ENCODE measurements around the gene NEGR1.

Gene NEGR1

DNA sequence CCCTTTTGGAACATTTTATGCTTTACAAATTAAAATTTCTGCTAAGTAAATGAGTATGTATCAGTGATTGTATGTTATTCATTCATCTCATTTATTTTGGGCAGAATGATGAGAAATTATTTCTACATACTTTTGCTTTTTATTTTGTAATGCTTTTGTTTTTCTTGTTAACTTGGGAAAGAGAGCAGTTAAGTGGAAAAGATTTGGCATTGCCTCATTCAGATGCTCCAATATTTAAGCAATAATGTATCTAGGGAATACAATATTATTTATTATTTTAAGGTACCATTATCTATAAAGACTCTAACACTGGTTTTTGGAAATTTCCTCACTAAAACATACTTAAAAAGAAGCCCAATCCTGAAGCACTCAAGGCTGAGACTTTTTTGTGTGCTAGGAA lies 431.8 kb downstream of the NEGR1 start:
- no peak for DNase-seq (ENCODE audit: low read depth)

GRCh38 chr1:71843012-71843411 lies 439.3 kb downstream of the NEGR1 start:
- no peak for DNase-seq (ENCODE audit: low read depth)

DNA sequence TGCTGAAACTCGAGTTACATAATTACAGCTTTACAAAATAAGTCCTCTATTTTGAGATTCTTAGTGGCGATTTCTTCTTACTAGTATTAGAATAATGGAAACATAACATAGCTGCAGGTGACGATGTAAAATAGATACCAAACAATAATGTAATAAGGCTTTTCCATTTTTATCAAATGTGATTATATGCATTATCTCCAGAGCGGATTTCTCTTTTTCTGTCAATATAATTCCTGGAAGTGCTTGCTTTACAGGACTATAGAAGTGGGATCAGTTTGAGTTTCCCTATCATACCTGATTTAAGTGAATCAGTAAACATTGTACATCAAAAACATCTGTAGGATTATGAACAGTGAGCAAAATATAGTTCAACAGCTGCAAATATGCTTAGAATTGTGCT lies 442.5 kb downstream of the NEGR1 start:
- DNase-seq (ENCODE audit: low read depth): no peak

DNA sequence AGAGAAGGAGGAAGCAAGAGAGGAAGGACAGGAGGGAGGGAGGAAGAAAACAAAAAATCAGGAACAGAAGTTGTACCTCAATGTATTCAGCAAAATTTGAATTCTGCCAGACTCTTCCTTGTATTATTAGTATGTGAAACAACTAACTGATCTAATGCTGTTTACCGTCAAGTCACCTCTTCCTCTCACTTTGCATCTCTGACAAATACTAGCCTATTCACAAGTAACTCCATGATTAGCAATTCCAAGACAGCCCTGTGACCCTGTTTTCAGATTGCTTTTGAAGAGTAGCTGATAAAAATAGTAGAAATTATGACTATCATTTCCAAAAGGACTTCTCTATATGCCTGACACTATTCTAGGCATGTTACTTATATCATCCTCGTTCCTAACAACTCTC lies 445.4 kb downstream of the NEGR1 start:
- no peak for DNase-seq (ENCODE audit: low read depth)

DNA sequence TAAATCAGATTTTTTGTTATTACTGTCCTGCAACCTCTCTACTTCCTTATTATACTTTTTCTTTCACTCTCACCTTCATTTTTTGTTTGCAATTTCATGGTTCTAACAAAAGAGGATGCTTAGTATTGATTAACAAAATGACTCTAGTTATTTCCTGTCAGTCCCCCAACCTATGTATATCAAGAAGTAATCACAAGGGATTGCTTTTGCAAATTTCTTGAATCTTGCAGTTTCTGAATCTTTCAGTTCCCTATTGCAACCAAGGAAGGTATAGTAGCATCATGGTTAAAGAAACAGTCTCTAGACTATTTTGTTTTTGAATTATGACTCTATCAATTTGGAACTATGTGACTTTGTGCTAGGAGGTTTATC lies 446.9 kb downstream of the NEGR1 start:
- DNase-seq (ENCODE audit: low read depth): no peak

- DNase-seq (ENCODE audit: low read depth): no peak
These were observed 447.5 kb downstream of the NEGR1 start for GRCh38 chr1:71834601-71835441.

- no peak for DNase-seq (ENCODE audit: low read depth)
These were observed 450.7 kb downstream of the NEGR1 start for GRCh38 chr1:71831646-71832045.

DNA sequence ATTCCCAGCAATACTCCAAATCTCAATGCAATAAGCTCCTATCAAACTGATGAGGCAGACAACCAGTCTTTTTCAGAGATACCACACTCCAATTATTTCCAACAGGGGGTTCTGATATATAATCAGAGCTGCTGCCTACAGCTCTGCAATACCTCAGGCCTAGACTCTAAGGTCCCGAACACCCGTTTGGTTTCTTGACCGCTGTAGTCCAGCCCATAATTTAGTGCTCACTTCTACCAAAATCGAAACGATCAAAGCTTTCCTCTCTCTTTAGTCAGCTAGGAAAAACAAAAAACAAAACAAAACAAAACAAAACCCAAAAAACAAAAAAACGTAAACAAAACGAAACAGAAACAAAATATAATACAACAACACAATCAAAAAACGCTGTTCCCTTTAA lies 453.0 kb downstream of the NEGR1 start:
- no peak for DNase-seq (ENCODE audit: low read depth)

DNA sequence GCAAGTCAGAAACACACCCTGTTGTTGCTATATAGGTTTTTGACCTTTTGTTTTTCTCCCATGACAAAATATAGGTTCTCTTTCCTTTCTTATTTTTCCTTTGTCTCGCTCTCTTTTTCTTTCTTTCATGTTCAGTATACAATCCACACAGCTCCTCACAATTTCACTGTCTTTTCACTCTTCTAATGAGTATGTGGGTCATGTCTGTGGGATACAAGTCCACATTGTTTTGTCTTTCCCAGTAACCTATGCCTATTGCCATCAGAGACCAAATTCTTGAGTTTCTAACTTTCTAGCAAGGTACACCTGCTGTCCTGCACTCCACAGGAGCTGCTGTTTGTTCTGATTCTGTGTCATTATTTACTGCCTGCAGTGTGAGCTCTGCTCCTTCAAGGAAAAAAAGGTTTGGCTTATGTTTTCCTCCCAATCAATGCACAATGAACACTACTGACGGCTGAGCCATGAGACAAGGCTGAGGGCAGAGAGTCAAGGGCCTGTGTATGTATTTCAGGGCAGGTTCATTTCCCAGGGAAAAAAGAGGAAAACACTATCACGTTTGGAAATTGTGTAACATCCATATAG lies 453.8 kb downstream of the NEGR1 start:
- DNase-seq (ENCODE audit: low read depth): no peak

- DNase-seq (ENCODE audit: low read depth): no peak
These were observed 458.5 kb downstream of the NEGR1 start for GRCh38 chr1:71823708-71824305.

- no peak for DNase-seq (ENCODE audit: low read depth)
These were observed 465.3 kb downstream of the NEGR1 start for GRCh38 chr1:71817028-71817427.

DNA sequence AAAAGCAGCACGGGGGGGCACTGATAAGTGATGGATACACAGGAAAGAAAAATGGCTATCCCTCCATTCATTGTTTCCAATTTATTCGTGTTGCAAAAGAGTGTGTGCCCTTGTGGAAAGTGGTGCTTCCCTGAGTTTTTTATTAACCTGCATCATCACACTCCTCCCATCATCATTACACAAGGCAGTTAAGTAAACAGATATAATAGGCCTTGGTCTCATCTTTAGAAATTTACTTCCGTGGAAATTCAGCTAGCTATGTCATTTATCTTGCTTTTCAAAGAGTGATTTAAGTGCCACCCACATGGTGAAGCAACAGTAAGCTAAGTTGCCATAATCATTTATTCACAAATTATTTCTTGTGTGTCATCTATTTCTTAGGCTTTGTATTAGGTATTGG lies 473.3 kb downstream of the NEGR1 start:
- DNase-seq (ENCODE audit: low read depth): no peak

DNA sequence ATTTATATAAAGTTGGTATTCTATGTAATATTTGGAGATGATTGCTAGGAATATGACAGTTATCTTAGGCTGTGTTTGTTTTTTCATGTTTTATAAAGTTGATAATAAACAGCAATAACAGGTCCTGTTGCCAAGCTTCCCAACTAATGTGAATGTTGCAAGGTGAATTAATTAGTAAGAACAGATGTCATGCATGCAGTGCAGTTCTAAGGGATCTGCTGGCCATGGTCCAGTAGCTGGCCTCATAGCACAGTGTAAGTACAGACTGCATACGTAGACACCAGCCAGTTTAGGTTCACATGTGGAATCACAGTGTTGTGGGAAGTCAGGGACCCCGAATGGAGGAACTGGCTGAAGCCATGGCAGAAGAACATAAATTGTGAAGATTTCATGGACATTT lies 478.2 kb downstream of the NEGR1 start:
- no peak for DNase-seq (ENCODE audit: low read depth)

GRCh38 chr1:71796006-71796405 lies 486.3 kb downstream of the NEGR1 start:
- DNase-seq (ENCODE audit: low read depth): no peak

GRCh38 chr1:71792264-71792663 lies 490.1 kb downstream of the NEGR1 start:
- DNase-seq (ENCODE audit: low read depth): no peak

GRCh38 chr1:71788113-71788512 lies 494.2 kb downstream of the NEGR1 start:
- DNase-seq (ENCODE audit: low read depth): no peak

DNA sequence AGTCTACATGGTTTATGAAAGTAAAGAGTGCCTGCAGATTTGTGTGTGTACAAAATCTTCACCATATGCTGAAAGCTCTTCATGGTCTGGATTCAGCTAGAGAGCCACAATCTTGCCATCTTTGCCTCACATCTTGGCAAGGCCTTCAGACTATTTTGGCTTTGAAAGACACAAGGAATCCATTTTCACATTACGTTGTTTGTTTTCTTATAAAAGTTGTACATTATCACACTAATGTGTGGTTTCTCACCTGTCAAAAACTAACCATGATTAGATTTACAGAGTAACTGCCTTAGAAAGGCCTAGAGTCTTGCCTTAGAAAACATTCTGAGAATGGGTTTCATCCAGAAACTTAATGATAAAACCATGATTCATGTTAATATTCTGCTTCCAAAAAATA lies 494.6 kb downstream of the NEGR1 start:
- DNase-seq (ENCODE audit: low read depth): no peak

GRCh38 chr1:71786218-71786617 lies 496.1 kb downstream of the NEGR1 start:
- no peak for DNase-seq (ENCODE audit: low read depth)

DNA sequence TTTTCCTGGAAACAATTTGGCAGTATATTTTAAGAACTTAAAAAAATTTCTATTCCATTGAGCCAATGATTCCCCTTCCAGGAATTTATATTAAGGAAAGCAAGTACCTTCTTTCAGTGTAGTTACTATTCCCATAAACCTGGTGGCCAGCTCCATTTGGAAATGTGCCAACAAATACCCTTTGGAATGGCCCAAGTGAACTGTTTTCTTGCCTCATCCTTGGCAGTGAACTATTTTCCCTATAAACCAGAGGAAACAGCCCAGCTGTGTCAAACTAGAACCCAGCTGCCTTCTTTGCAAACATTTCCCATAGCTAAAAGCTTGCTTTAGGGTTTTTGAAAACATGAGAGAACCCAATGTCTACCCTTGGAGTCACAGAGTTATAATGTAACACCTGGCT lies 496.9 kb downstream of the NEGR1 start:
- no peak for DNase-seq (ENCODE audit: low read depth)

GRCh38 chr1:71785000-71785399 lies 497.3 kb downstream of the NEGR1 start:
- no peak for DNase-seq (ENCODE audit: low read depth)

DNA sequence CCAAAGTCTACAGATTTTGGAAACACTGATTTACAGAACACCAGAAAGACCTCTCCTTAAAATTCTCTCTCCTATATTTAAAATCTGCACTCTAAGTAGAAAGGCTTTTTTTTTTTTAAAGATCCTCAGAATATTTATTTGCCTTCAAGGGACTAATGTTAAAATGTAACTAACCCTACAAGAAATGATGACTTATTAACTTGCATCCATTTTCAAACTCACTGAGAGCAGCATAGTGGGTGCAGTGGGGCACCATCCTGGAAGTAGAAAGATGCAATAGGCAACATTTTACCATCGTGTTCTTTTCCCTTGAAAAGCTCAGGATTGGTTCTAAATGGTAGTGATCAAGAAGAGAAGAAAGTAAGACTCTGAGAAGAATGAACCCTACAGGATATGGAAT lies 498.1 kb downstream of the NEGR1 start:
- no peak for DNase-seq (ENCODE audit: low read depth)

DNA sequence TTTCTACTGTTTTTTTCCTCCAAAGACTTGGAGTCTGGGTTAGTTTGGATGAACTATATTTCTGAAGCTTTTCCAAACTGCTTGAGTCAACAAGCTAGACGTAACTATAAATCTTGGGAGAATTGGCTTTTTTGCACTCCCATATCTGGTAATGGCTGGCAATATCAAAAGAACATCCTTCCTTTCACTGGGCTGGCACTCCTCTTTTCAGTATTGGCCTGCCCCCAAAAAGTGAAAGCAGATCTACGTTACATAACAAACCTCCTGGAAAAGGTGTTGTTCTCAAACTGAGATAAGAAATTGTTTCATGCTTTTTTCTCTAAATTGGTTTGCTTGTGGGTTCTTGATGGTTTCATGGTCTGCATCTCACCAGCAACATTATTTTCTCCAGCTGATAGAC lies 499.3 kb downstream of the NEGR1 start:
- no peak for DNase-seq (ENCODE audit: low read depth)

DNA sequence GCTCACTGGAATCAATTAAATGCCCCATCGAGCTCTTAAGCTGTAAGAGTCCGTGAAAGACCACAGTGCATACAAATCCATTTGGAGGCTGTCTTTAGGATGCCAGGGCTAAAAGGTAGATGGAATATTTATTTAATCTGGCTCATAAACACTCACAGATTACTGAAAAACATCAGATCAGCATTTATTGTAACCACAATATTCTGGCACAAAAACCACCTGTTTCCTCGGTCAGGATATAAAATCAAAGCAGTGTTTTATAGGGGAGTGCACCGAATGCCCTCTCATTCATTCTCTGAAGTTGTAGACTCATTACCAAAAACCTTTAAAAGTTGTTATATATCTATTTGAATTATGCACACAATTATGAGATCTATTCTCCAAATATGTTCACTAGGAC lies 500.9 kb downstream of the NEGR1 start:
- DNase-seq (ENCODE audit: low read depth): no peak

DNA sequence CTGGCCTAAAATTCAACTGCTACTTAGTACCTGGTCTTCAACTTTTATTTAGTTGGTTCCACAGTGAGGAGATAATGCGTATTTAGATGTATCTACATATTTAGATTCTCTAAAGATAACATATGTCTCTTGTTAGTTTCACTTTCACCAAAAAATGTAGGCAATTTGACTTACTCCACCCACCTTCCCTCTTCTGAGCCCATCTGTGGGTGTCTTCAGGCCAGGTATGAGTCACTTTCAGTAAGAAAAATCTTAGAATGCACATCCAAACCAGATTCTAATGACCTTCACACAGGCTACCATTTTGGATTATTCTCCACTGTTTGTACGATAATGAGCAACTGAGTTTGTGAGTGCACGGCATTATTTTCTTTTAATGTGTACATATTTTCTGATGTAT lies 501.7 kb downstream of the NEGR1 start:
- no peak for DNase-seq (ENCODE audit: low read depth)

Measured in stromal cell of bone marrow (primary cell).